ENCODE results near the gene MYCBP2.

Gene MYCBP2

GRCh38 chr13:77000475-77000874, 326.4 kb downstream of the MYCBP2 start:
- DNase-seq = no peak
